Thyroid gland (tissue), 4 donors: ENCODE results near the gene LYPD5.

Experiments
- POLR2A ChIP-seq, 2 donors: fragments of 450-650 bp; IDR thresholded peaks; one replicate each; pipeline ENCODE4 v1.6.1; 2017; ENCODE audit warnings: antibody characterized with exemption in 2 of 2, mild to moderate bottlenecking in 2 of 2, moderate library complexity in 1 of 2
- TF ChIP-seq, protein P1 (sequence below), 6 experiments: fragments of 200-600 bp in 3 of 6; fragments of 450-650 bp in 3 of 6; sonication (generic) in 3 of 6; IDR thresholded peaks; one replicate each; pipeline ENCODE4 v1.5.1; 2016 to 2019; ENCODE audit warnings: antibody characterized with exemption in 6 of 6, mild to moderate bottlenecking in 2 of 6, inconsistent platforms in 1 of 6, moderate library complexity in 1 of 6

DNA sequence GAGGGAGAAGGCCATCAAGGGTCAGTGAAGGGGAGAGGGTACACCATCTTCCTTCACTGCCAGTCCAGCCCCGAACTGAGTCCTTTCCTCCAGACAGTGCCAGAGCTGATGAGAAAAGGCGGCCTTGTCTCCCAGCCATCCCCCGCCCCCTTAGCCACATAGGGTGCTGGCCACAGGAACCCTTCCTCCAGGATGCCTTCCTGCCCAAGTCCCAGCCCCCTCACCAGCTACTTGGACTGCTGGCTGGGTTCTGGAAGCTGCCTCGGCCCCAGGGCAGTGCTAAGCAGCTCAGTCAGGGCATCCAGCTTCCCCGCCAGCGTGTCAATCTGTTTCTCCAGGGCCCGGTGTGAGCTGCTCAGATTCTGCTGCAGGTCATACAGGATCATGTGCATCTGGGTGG is 34.9 kb downstream of the LYPD5 start:
- TF ChIP-seq, protein P1, sequence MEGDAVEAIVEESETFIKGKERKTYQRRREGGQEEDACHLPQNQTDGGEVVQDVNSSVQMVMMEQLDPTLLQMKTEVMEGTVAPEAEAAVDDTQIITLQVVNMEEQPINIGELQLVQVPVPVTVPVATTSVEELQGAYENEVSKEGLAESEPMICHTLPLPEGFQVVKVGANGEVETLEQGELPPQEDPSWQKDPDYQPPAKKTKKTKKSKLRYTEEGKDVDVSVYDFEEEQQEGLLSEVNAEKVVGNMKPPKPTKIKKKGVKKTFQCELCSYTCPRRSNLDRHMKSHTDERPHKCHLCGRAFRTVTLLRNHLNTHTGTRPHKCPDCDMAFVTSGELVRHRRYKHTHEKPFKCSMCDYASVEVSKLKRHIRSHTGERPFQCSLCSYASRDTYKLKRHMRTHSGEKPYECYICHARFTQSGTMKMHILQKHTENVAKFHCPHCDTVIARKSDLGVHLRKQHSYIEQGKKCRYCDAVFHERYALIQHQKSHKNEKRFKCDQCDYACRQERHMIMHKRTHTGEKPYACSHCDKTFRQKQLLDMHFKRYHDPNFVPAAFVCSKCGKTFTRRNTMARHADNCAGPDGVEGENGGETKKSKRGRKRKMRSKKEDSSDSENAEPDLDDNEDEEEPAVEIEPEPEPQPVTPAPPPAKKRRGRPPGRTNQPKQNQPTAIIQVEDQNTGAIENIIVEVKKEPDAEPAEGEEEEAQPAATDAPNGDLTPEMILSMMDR (IDR thresholded peaks at IDR 0.05): no peak
- no peak for TF ChIP-seq POLR2A (IDR thresholded peaks at IDR 0.05)
